Measurements from ENCODE around the gene ARFGAP1.

Gene ARFGAP1

GRCh38 chr20:63310265-63310991, 37.8 kb downstream of the ARFGAP1 start:
- no peak for DNase-seq

GRCh38 chr20:63311186-63311832, 38.7 kb downstream of the ARFGAP1 start:
- DNase-seq = no peak

DNA sequence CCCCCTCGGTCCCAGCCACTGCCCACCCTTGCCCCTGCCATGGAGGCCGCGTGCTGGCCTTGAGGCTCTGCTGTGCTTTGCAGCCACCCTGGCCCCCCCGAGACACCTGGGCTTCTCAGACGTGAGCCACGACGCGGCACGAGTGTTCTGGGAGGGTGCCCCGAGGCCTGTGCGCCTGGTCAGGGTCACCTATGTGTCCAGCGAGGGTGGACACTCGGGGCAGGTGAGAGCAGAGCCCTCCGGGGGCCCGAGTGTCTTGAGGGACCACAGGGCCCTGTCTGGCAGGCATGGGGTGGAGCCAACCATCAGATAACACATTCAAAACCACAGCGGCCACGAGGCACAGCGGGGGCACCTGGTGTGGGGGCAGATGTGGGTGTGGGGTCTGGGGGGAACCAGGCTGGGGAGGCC, 39.2 kb downstream of the ARFGAP1 start:
- no peak for DNase-seq

DNA sequence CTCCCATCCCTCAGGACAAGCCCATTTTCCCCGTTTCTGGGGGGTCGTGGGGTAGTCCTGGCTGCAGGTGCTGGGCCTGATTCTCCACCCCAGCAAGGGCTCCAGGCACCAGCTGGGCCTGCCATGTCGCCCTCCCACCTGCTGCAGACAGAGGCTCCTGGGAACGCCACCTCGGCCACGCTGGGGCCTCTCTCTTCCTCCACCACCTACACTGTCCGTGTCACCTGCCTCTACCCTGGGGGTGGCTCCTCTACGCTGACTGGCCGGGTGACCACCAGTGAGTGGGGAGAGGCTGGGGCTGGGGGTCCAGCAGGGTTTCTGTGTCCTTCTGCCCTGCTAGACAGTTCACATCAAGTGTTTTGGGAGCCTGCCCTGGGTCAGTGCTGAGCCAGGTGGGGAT, 39.7 kb downstream of the ARFGAP1 start:
- DNase-seq = no peak

GRCh38 chr20:63312690-63313348, 40.2 kb downstream of the ARFGAP1 start:
- DNase-seq = no peak

DNA sequence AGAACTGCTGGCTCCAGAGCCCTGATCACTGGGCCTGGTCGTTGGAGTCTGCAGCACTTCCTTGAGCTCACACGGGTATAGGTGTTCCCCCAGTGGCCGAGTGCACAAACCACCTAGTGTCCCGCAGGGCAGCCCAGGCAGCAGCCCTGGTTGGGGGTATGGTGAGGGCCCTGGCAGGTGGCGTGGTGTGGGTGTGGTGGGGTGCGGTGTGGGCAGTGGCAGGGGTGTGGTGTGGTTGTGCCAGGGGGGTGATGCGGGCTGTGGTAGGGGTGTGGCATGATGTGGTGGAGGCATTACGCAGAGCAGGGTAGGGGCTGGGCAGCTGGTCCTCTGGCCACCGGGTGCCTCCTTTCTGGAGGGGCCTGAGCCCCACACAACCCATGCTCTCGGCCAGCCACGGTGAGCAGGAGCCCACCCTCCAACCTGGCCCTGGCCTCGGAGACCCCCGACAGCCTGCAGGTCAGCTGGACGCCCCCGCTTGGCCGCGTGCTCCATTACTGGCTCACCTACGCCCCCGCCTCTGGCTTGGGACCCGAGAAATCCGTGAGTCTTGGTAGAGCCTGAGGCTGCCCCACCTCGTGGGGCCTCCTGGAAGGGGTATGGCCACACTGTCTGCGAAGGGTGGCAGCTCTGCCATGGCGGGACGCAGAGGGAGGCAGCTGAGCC, 40.9 kb downstream of the ARFGAP1 start:
- DNase-seq = no peak

DNA sequence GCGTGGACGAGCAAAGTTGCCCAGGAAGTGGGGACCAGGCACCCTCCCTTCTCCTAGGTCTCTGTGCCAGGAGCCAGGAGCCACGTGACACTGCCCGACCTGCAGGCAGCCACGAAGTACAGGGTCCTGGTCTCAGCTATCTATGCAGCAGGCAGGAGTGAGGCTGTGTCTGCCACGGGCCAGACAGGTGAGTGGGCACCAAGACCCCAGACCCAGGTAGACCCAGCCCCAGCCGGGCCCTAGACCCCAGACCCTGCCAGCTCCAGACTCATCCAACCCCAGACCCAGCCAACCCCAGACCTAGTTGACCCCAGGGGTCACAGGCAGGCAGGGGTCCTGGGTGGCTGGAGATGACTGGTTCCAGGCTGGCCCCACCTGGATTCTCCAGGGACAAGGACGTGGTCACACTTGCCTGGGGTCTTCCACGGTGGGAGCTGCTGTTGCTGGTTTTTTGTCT, 41.4 kb downstream of the ARFGAP1 start:
- no peak for DNase-seq

GRCh38 chr20:63314566-63315239, 42.1 kb downstream of the ARFGAP1 start:
- no peak for DNase-seq

DNA sequence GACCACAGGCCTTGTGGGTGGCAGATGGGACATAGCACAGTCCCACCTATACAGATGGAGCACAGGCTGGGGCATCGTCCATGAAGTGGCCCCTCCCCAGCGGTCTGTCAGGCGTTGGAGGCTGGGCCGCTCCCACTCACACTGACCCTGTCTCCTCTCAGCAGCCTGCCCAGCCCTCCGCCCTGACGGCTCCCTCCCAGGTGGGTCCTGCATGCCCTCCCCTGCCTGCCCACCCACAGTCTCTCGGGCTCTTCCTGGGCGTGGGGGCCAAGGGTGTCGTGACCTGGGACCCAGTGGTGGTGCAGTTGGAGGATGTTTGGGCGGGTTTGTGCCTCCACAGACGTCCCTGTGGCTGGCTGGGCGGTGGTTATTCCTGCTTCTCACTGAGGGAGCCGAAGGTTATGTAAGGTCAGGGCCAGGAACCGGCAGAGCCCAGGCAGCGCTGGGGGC, 42.7 kb downstream of the ARFGAP1 start:
- DNase-seq = no peak

- DNase-seq = no peak
Observed at GRCh38 chr20:63315731-63316491, 43.3 kb downstream of the ARFGAP1 start.

DNA sequence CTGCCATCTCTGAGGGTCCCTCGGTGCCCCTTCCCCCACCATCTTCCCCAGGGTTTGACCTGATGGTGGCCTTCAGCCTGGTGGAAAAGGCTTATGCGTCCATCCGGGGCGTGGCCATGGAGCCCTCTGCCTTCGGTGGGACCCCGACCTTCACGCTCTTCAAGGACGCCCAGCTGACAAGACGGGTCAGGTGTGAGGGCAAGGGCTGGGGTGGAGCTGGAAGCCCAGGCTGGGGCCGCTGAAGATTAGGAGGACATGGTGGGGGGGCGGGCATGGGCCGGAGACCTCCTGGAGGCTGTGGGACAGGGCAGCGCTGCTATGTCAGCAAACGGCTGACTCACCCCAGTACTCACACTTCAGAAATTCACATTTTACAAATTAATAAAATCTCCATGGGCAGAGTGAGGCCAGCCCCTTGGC, 43.9 kb downstream of the ARFGAP1 start:
- DNase-seq = no peak

- no peak for DNase-seq
Observed at GRCh38 chr20:63317061-63317460, 44.4 kb downstream of the ARFGAP1 start.

- DNase-seq = no peak
Observed at GRCh38 chr20:63317601-63318291, 45.1 kb downstream of the ARFGAP1 start.

GRCh38 chr20:63318391-63319163, 46.0 kb downstream of the ARFGAP1 start:
- DNase-seq = no peak

GRCh38 chr20:63319164-63320040, 46.8 kb downstream of the ARFGAP1 start:
- no peak for DNase-seq

- no peak for DNase-seq
Observed at GRCh38 chr20:63320041-63320511, 47.5 kb downstream of the ARFGAP1 start.

DNA sequence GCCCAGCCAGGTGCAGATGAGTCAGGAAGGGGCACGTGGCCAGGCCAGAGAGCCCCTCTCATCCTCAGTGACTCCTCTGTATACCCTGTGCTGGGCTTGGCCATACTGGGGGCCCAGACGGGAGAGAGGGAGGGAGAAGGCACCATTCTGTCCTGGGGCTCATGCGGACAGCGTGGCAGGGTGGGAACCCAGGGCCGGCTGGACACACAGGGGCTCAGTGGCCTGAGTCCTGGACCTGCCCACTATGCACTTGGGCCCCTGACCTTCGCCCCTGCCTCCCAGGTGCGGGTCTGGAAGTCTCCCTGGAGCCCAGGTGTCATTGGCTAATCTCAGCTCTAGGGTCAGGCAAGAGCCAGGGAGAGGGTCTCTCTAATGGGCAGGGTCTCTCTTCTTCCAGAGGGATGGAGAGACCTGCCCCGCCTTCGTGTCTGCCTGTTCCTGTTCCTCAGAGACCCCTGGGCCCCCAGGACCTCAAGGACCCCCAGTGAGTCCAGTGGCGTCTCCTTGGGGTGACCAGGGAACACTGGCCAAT, 48.1 kb downstream of the ARFGAP1 start:
- DNase-seq = no peak

GRCh38 chr20:63321148-63321831, 48.7 kb downstream of the ARFGAP1 start:
- no peak for DNase-seq
